T follicular helper cell (primary cell): ENCODE results near the gene C1orf50.
A peak's percentile ranks its signal among the peaks of the same experiment; 100 is the strongest.
"Not testable (repeated sequence)": the region's sequence is repeated elsewhere in the genome, so short reads cannot be mapped to it uniquely, and the experiment has no call there.

ENCODE experiments used
- DNase-seq: peaks from one replicate; pipeline ENCODE4 v3.0.0-alpha.2; 2020; ENCODE audit warnings: low read depth

Gene C1orf50

GRCh38 chr1:42801832-42802473, 34.9 kb downstream of the C1orf50 start:
- no peak for DNase-seq

GRCh38 chr1:42806171-42806570, 39.1 kb downstream of the C1orf50 start:
- no peak for DNase-seq

- DNase-seq = no peak
These were observed 39.5 kb downstream of the C1orf50 start for GRCh38 chr1:42806593-42806992.

- DNase-seq = no peak
These were observed 40.1 kb downstream of the C1orf50 start for GRCh38 chr1:42807056-42807668.

- not testable (repeated sequence) for DNase-seq
These were observed 47.8 kb downstream of the C1orf50 start for GRCh38 chr1:42814815-42815214.

GRCh38 chr1:42815941-42816584, 49.0 kb downstream of the C1orf50 start:
- no peak for DNase-seq

- DNase-seq = peak; percentile 92
These were observed 49.8 kb downstream of the C1orf50 start, which contains the start of the genes ERMAP and SVBP for GRCh38 chr1:42816585-42817439. Gene ERMAP (plus strand): TSS chr1:42817122. CDS start chr1:42830449, 13,327 bp downstream. Gene SVBP (minus strand): TSS chr1:42817397. CDS start chr1:42816544, 853 bp downstream.

- no peak for DNase-seq
These were observed 50.4 kb downstream of the C1orf50 start for GRCh38 chr1:42817440-42817767.

- no peak for DNase-seq
These were observed 50.9 kb downstream of the C1orf50 start for GRCh38 chr1:42817976-42818375.

GRCh38 chr1:42820813-42821212, 53.8 kb downstream of the C1orf50 start:
- DNase-seq = no peak

- DNase-seq = no peak
These were observed 54.6 kb downstream of the C1orf50 start for GRCh38 chr1:42821690-42822089.

- DNase-seq = no peak
These were observed 55.8 kb downstream of the C1orf50 start for GRCh38 chr1:42822800-42823392.

GRCh38 chr1:42824481-42825035, 57.5 kb downstream of the C1orf50 start:
- DNase-seq = no peak

- DNase-seq = no peak
These were observed 58.2 kb downstream of the C1orf50 start for GRCh38 chr1:42825036-42825851.
